ENCODE results near the gene PTPRU.

DNA sequence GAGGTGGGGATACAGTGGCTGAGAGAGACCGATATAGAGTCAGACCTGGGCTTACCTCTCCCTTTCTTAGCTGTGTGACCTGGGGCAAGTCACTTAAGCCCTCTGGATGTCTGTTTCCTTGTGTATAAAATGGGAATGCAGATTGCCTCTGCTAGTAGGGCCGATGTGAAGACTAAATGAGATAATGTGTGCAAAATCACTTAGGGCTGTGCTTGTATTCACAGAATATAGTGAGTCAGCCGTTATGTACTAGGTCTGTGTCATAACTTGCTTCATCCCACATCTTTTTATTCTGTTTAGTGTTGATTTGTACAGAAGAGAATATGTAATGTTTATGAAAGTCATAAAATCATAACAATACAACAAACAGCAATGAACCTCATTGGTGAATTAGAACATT is 56.0 kb downstream of the PTPRU start:
- no peak for TF ChIP-seq YY1 (IDR thresholded peaks at IDR 0.05; ENCODE audit: insufficient read depth, insufficient read length)
- no peak for TF ChIP-seq ZNF274 (IDR thresholded peaks at IDR 0.05; ENCODE audit: low read depth, low read length)
